K562 (cell line): ENCODE data around the gene ACAD10. TPM values are rescaled to one million over a fixed set of nuclear protein-coding genes. Genes with fewer than 3 reads are reported as not detected.

Experiments
- ATAC-seq: fragments of 200-7000 bp; cut with Tn5 transposase; 3 replicates; pipeline ENCODE4 v1.9.1; 2020; ENCODE audit warnings: moderate library complexity
- BruUV-seq: library from RNA; stranded (reverse); fragments of 400-500 nt; replicated peaks from 2 replicates; lab custom pipeline; 2021; lab: Mats Ljungman, UMichigan
- CTCF ChIA-PET: fragments of 300-600 bp; formaldehyde crosslinking; extraction: SDS; loops from one replicate; lab custom pipeline; 2021; ENCODE audit warnings: low intra/inter-chr PET ratio; lab: Yijun Ruan, JAX
- POLR2A ChIA-PET: fragments of 300-600, 350-650 bp; sonication (Branson Sonifier 250); formaldehyde crosslinking; extraction: SDS; loops from one replicate; lab custom pipeline; 2021; ENCODE audit warnings: antibody characterized with exemption, inconsistent platforms; lab: Yijun Ruan, JAX
- DNase-seq, 4 experiments: peaks; one replicate each; pipeline versions ENCODE4 v3.0.0 to v3.0.0-alpha.2; 2011 to 2018; ENCODE audit warnings: low spot score in 3 of 4, mixed read lengths in 3 of 4; ENCODE audit errors: extremely low read depth in 1 of 4
- FAIRE-seq: peaks from 2 replicates; lab custom pipeline; 2011; peaks lifted over from hg19 to GRCh38; lab: Jason Lieb, UNC
- H2AFZ ChIP-seq: 2 replicates; pipeline ENCODE4 v1.6.0; 2011; ENCODE audit warnings: low read depth, low read length, control low read depth, inconsistent platforms
- H3K27ac ChIP-seq: fragments of 200-600 bp; 3 replicates; pipeline ENCODE4 v1.8.0; 2011; ENCODE audit warnings: low read depth, mild to moderate bottlenecking, control low read depth, inconsistent platforms, low read length, moderate library complexity, mixed read lengths; ENCODE audit errors: extremely low read depth
- H3K27me3 ChIP-seq, 2 experiments: fragments of 300-600 bp in 1 of 2; 2 replicates in 1 of 2; 3 replicates in 1 of 2; pipeline versions ENCODE4 v1.6.0 to v1.8.0; 2011; ENCODE audit warnings: inconsistent platforms in 2 of 2, low read length in 2 of 2, mild to moderate bottlenecking in 1 of 2, mixed read lengths in 1 of 2, moderate library complexity in 1 of 2; ENCODE audit not compliant: control insufficient read depth in 2 of 2, insufficient read depth in 2 of 2
- H3K36me3 ChIP-seq: fragments of 300-600 bp; 3 replicates; pipeline ENCODE4 v1.8.0; 2011; ENCODE audit warnings: mild to moderate bottlenecking, low read length, inconsistent platforms; ENCODE audit not compliant: control insufficient read depth, insufficient read depth
- H3K4me1 ChIP-seq, 2 experiments: fragments of 200-600 bp in 1 of 2; replicated peaks in 1 of 2; 2 replicates in 1 of 2; 3 replicates in 1 of 2; pipeline versions ENCODE4 v1.5.1 to v1.8.0; 2011; ENCODE audit warnings: inconsistent platforms in 2 of 2, low read length in 2 of 2, mild to moderate bottlenecking in 1 of 2, mixed read lengths in 1 of 2, moderate library complexity in 1 of 2; ENCODE audit not compliant: control insufficient read depth in 2 of 2, insufficient read depth in 2 of 2
- H3K4me2 ChIP-seq: 2 replicates; pipeline ENCODE4 v1.6.1; 2011; ENCODE audit warnings: low read length, control low read depth, inconsistent platforms, mixed read lengths; ENCODE audit not compliant: insufficient read depth
- H3K4me3 ChIP-seq: fragments of 200-600 bp; sonication (generic), shearing (Covaris generic); 2 replicates; pipeline ENCODE4 v1.5.1; 2016; ENCODE audit warnings: control low read depth, inconsistent platforms
- H3K79me2 ChIP-seq: fragments of 200-600 bp; 3 replicates; pipeline ENCODE4 v1.8.0; 2011; ENCODE audit warnings: low read length, inconsistent platforms; ENCODE audit not compliant: control insufficient read depth, insufficient read depth
- H3K9ac ChIP-seq, 2 experiments: 2 replicates each; pipeline versions ENCODE4 v1.6.0 to v1.6.1; 2011; ENCODE audit warnings: low read depth in 2 of 2, low read length in 2 of 2, control low read depth in 1 of 2, inconsistent platforms in 1 of 2, mild to moderate bottlenecking in 1 of 2, mixed read lengths in 1 of 2; ENCODE audit not compliant: insufficient read depth in 1 of 2
- H3K9me1 ChIP-seq: one replicate; pipeline ENCODE4 v1.6.0; 2011; ENCODE audit warnings: inconsistent platforms, mild to moderate bottlenecking, low read length, moderate library complexity; ENCODE audit not compliant: control insufficient read depth, insufficient read depth
- H3K9me3 ChIP-seq: replicated peaks from 2 replicates; pipeline ENCODE4 v1.5.1; 2011; ENCODE audit warnings: low read depth, low read length, inconsistent platforms; ENCODE audit not compliant: control insufficient read depth, insufficient read depth
- H4K20me1 ChIP-seq: replicated peaks from 2 replicates; pipeline ENCODE4 v1.6.1; 2011; ENCODE audit warnings: low read length, inconsistent platforms, mixed read lengths; ENCODE audit not compliant: control insufficient read depth, insufficient read depth
- BRD4 ChIP-seq: fragments of 200-600 bp; sonication (generic); IDR thresholded peaks from 2 replicates; pipeline ENCODE4 v1.6.1; 2017; ENCODE audit warnings: inconsistent platforms
- FOXK2 ChIP-seq, 2 experiments: fragments of 450-650 bp; IDR thresholded peaks in 1 of 2; conservative IDR thresholded peaks in 1 of 2; 2 replicates each; pipeline ENCODE4 v1.6.1; 2016; ENCODE audit warnings: low read depth in 2 of 2, mild to moderate bottlenecking in 1 of 2
- GABPB1 ChIP-seq: sonication (generic); formaldehyde crosslinking; IDR thresholded peaks from 2 replicates; pipeline ENCODE4 v1.8.0; 2022; ENCODE audit warnings: mild to moderate bottlenecking, missing genetic modification reagents
- MTA2 ChIP-seq: fragments of 450-650 bp; IDR thresholded peaks from 2 replicates; pipeline ENCODE4 v1.6.1; 2016; ENCODE audit warnings: low read depth
- NFRKB ChIP-seq: fragments of 450-650 bp; IDR thresholded peaks from 2 replicates; pipeline ENCODE4 v1.6.1; 2016; ENCODE audit warnings: low read depth
- RBM25 ChIP-seq: fragments of 200-400 bp; formaldehyde crosslinking; IDR thresholded peaks from 2 replicates; pipeline ENCODE4 v1.6.1; 2018; ENCODE audit warnings: low read length, low read depth, moderate library complexity; ENCODE audit not compliant: severe bottlenecking
- ZNF311 ChIP-seq: fragments of 250-450 bp; sonication (Bioruptor Pico); IDR thresholded peaks from 2 replicates; pipeline ENCODE4 v1.4.0; 2020; ENCODE audit warnings: mild to moderate bottlenecking, moderate library complexity
- ZNF444 ChIP-seq: fragments of 250-450 bp; sonication (Bioruptor Pico); IDR thresholded peaks from 2 replicates; pipeline ENCODE4 v1.4.0; 2020; ENCODE audit warnings: mild to moderate bottlenecking, moderate library complexity
- ZNF696 ChIP-seq: fragments of 250-450 bp; sonication (Bioruptor Pico); conservative IDR thresholded peaks from 2 replicates; pipeline ENCODE4 v1.4.0; 2020; ENCODE audit warnings: mild to moderate bottlenecking, moderate library complexity
- ZNF76 ChIP-seq: fragments of 250-450 bp; sonication (Bioruptor Pico); IDR thresholded peaks from 2 replicates; pipeline ENCODE4 v1.4.0; 2020; ENCODE audit warnings: mild to moderate bottlenecking, moderate library complexity, borderline replicate concordance
- ZNF77 ChIP-seq: fragments of 250-450 bp; sonication (Bioruptor Pico); IDR thresholded peaks from 2 replicates; pipeline ENCODE4 v1.5.0; 2020
- WGBS: fragments of 100-300 bp; shearing (Covaris generic); methylation state at CpG from one replicate; pipeline ENCODE4 v1.1.6; 2016; ENCODE audit warnings: low coverage, mixed read lengths; ENCODE audit not compliant: insufficient coverage; ENCODE audit errors: missing lambda C conversion rate; 5-methylcytosine and 5-hydroxymethylcytosine counted together
- in situ Hi-C: fragments of 300-500 bp; cut with MboI; formaldehyde crosslinking; loops from 4 replicates; pipeline ENCODE4 v1.15.0; 2018; ENCODE audit warnings: inconsistent platforms, mixed read lengths
- intact Hi-C: fragments of 100-400 bp; cut with micrococcal nuclease; formaldehyde crosslinking; loops from 2 replicates; pipeline ENCODE4 v1.14.2; 2022
- polyA plus RNA-seq, 8 experiments: library from polyadenylated mRNA; depleted of rRNA in 4 of 8; stranded (reverse) in 5 of 8; unstranded in 3 of 8; fragments of >200 nt; fragmentation: Nextera tagmentation in 2 of 8; fragmentation: Illumina TruSeq in 1 of 8; extraction: Ambion mirVana in 2 of 8; extraction: Trizol in 1 of 8; gene quantifications; 2 replicates each; pipeline versions ENCODE4 v1.2.1 to v1.2.3, GENCODE V29; 2011 to 2014; ENCODE audit warnings: inconsistent platforms in 1 of 8, missing spikeins in 1 of 8
- total RNA-seq, 7 experiments: library from RNA; depleted of rRNA in 6 of 7; stranded (reverse); fragments of >200 nt in 6 of 7; fragmentation: Illumina TruSeq in 2 of 7; extraction: Trizol in 2 of 7; gene quantifications; 2 replicates each; pipeline versions ENCODE4 v1.2.1 to v1.2.3, GENCODE V29; 2011 to 2021; ENCODE audit warnings: low replicate concordance in 1 of 7
- TF ChIP-seq, protein P1 (sequence below): sonication (generic); formaldehyde crosslinking; IDR thresholded peaks from 2 replicates; pipeline ENCODE4 v1.8.0; 2022; ENCODE audit warnings: missing genetic modification reagents, mild to moderate bottlenecking, moderate library complexity, borderline replicate concordance

The ACAD10 gene
- total and polyA plus RNA-seq, 9 of the 15 experiments (the other 6 are each of a cell fraction or from before 2014, with no cell fraction given) = 2.3 to 19.2 (median 12.0) TPM

DNA sequence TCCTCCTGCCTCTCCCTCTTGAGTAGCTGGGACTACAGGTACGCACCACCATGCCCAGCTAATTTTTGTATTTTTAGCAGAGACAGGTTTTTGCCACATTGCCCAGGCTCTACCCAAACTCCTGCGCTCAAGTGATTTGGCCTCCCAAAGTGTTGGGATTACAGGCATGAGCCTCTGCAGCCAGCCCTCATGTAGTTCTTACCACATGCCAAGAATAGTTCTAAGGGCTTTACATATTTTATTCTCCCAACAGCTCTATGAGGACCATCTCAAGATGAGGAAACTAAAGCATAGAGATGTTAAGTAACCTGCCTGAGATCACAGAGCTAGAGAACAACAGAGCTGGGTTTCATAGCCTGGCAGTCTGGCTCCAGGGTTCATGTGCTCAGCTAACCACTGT is 42.9 kb downstream of the ACAD10 start:
- no peak overlapping the region for H3K27ac ChIP-seq
- FAIRE-seq (no peak), DNase-seq (no peak), ATAC-seq (no peak)
- no peak overlapping the region for H2AFZ ChIP-seq
- WGBS = 78% methylated on average over 2 of the region's 2 CpGs
- TF ChIP-seq ZNF696 (CRISPR knock-in tag) = no peak
- TF ChIP-seq ZNF76 (CRISPR knock-in tag) = no peak
- no peak for TF ChIP-seq FOXK2 (conservative IDR thresholded peaks at IDR 0.05 in 1 of 2, IDR thresholded peaks at IDR 0.05 in 1 of 2; ENCODE audit: low read depth in 2 of 2)
- TF ChIP-seq, protein P1, sequence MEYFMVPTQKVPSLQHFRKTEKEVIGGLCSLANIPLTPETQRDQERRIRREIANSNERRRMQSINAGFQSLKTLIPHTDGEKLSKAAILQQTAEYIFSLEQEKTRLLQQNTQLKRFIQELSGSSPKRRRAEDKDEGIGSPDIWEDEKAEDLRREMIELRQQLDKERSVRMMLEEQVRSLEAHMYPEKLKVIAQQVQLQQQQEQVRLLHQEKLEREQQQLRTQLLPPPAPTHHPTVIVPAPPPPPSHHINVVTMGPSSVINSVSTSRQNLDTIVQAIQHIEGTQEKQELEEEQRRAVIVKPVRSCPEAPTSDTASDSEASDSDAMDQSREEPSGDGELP (CRISPR knock-in tag) = no peak
- no peak for TF ChIP-seq RBM25
- no peak for TF ChIP-seq NFRKB
- no peak for TF ChIP-seq ZNF77
- no peak for TF ChIP-seq MTA2
- TF ChIP-seq BRD4 = no peak
- TF ChIP-seq ZNF444 (CRISPR knock-in tag) = no peak
- no peak for TF ChIP-seq ZNF311
- no peak for TF ChIP-seq GABPB1 (CRISPR knock-in tag)
- intact Hi-C loops = no loop called here
- H3K9me1 ChIP-seq = no peaks in the 10 kb centered on the region
- no peaks in the 10 kb centered on the region for H3K9me3 ChIP-seq
- in situ Hi-C loops = no loop called here
- POLR2A ChIA-PET = interaction anchor here (0.6 to 1.6 kb wide), 4 partner anchors 13 to 169 kb away, joined by 3 to 7 read pairs (median 4); partner anchors contain the start of genes ACAD10 and BRAP
- no peaks in the 10 kb centered on the region for H3K27me3 ChIP-seq
- no TSS peak for BruUV-seq
- peaks cover 0 to 5% of the 10 kb centered on the region in 2 experiments; a peak in 2 of 5 replicates for H3K4me1 ChIP-seq
- CTCF ChIA-PET = no interaction called here
- H3K4me3 ChIP-seq = no peak overlapping the region
- no peaks in the 10 kb centered on the region for H3K79me2 ChIP-seq
- no peaks in the 10 kb centered on the region for H4K20me1 ChIP-seq
- H3K4me2 ChIP-seq = no peak overlapping the region
- H3K9ac ChIP-seq = no peak overlapping the region
- H3K36me3 ChIP-seq = 0 out of 3 replicates have a peak, but pooled peaks cover 2% of the 10 kb centered on the region
